22Rv1 (cell line): ENCODE data around the gene ILKAP.

Experiments
- CTCF ChIP-seq: fragments of 450-650 bp; IDR thresholded peaks from 2 replicates; pipeline ENCODE4 v1.5.1; 2017; ENCODE audit warnings: mild to moderate bottlenecking
- ZFX ChIP-seq: fragments of 450-650 bp; IDR thresholded peaks from 2 replicates; pipeline ENCODE4 v1.6.1; 2017; ENCODE audit warnings: antibody characterized with exemption, borderline replicate concordance

DNA sequence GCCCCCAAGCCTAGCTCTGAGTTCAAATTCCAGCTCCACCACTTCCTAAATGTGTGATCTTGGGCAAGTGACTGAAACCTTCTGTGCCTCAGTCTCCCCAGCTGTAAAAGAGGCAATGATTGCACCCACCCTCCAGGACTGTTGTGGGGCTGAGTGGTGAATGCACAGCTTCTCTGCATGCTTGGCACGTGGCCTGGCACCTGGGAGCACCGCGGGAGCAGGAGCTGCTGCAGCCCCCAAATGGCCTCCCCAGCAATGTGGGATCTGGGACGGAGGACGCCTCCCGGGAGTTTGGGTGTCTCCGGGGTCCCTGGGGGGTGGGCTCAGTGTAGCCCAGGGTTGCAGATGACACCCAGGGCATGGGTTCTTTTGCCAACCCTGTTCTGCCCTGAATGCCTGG is 63.5 kb downstream of the ILKAP start:
- no peak for TF ChIP-seq CTCF
- TF ChIP-seq ZFX: no peak
